Measurements from ENCODE around the gene TMEM9.

GRCh38 chr1:201103666-201104065, 50.6 kb downstream of the TMEM9 start:
- no peak for TF ChIP-seq REST (IDR thresholded peaks at IDR 0.05; ENCODE audit: low read depth)
- TF ChIP-seq USF1 (IDR thresholded peaks at IDR 0.05), result no peak
- no peak for TF ChIP-seq EP300 (IDR thresholded peaks at IDR 0.05; ENCODE audit: borderline replicate concordance)
- TF ChIP-seq NFIC (IDR thresholded peaks at IDR 0.05), result no peak
- TF ChIP-seq TCF12 (IDR thresholded peaks at IDR 0.05; ENCODE audit: low read depth), result no peak
- no peak for TF ChIP-seq MAX (IDR thresholded peaks at IDR 0.05)
- TF ChIP-seq EGR1 (IDR thresholded peaks at IDR 0.05), result no peak
- TF ChIP-seq TAF1 (IDR thresholded peaks at IDR 0.05; ENCODE audit: low read depth), result no peak
- TF ChIP-seq TEAD4 (IDR thresholded peaks at IDR 0.05), result no peak
- no peak for TF ChIP-seq YY1 (IDR thresholded peaks at IDR 0.05; ENCODE audit: low read depth)
- TF ChIP-seq FOXM1 (IDR thresholded peaks at IDR 0.05; ENCODE audit: borderline replicate concordance, low read depth), result no peak
- TF ChIP-seq CEBPB (IDR thresholded peaks at IDR 0.05), result no peak
- no peak for TF ChIP-seq CREB1 (IDR thresholded peaks at IDR 0.05; ENCODE audit: low read depth)

Measured in Ishikawa (cell line).